Mucosa of descending colon (tissue), 3 donors: Measurements from ENCODE around the gene DRAM2. TPM values are rescaled to one million over a fixed set of nuclear protein-coding genes. Genes with fewer than 3 reads are reported as not detected.

ENCODE experiments used
- ATAC-seq: fragments of 200-7000 bp; cut with Tn5 transposase; one replicate; pipeline ENCODE4 v1.9.1; 2020; ENCODE audit warnings: mild to moderate bottlenecking, moderate library complexity
- DNase-seq, 3 donors: peaks; one replicate each; pipeline ENCODE4 v3.0.0-alpha.2; 2020
- H3K36me3 ChIP-seq: fragments of 200-600 bp; one replicate; pipeline ENCODE4 v1.8.0; 2021; ENCODE audit warnings: low read depth, mild to moderate bottlenecking
- H3K4me1 ChIP-seq: fragments of 200-600 bp; one replicate; pipeline ENCODE4 v1.8.0; 2021; ENCODE audit warnings: low read depth, mild to moderate bottlenecking
- H3K4me3 ChIP-seq: fragments of 200-600 bp; one replicate; pipeline ENCODE4 v1.8.0; 2021; ENCODE audit warnings: mild to moderate bottlenecking
- H3K9me3 ChIP-seq: fragments of 200-600 bp; one replicate; pipeline ENCODE4 v1.8.0; 2021; ENCODE audit warnings: mild to moderate bottlenecking
- CTCF ChIP-seq: fragments of 200-600 bp; IDR thresholded peaks from one replicate; pipeline ENCODE4 v1.8.0; 2022; ENCODE audit warnings: antibody characterized with exemption, mild to moderate bottlenecking
- intact Hi-C, 2 donors: fragments of 100-400 bp; cut with DNase I in 1 of 2; cut with micrococcal nuclease in 1 of 2; formaldehyde crosslinking; loops; one replicate each; pipeline versions ENCODE4 v1.11.0 to v1.11.1; 2022; cut with DNase I, micrococcal nuclease
- long read RNA-seq, 2 donors: library from polyadenylated mRNA; unstranded; transcript quantifications; one replicate each; pipeline ENCODE4 v2.0.0, GENCODE V29; 2019 to 2021
- total RNA-seq, 3 donors: library from RNA; stranded (reverse); fragmentation: NEBNext Ultra II Directional in 2 of 3; extraction: Animal tissue kit (Norgen Biotek cat#: 25700) in 2 of 3; gene quantifications; one replicate each; pipeline versions ENCODE4 v1.2.1 to v1.2.4, GENCODE V29; 2021 to 2023
- donor health status: DM: no; HTN: no; CAD: no; lungs with moderate emphysema.
- donor health status: DM: no; HTN: no; CAD: no.
- donor health status: DM: no; HTN: yes; CAD: no.

Gene DRAM2
- 10 to 100 TPM; 44.2 to 52.3 (median 48.5) TPM for total RNA-seq
- long read RNA-seq, donor 1, partial matches to known transcripts, result 1 of 43 reads
- long read RNA-seq, donor 1, other reads (novel, unspliced or antisense), result 40 of 43 reads
- long read RNA-seq, donor 2, partial matches to known transcripts, result 1 of 48 reads
- long read RNA-seq, donor 2, other reads (novel, unspliced or antisense), result 46 of 48 reads

- intact Hi-C loops, result no loop called here
- Histone ChIP-seq H3K4me1 (peaks cover 23% of the 10 kb centered on the region), H3K4me3 (peak within 1 kb of the TSS; percentile 78), H3K36me3 (no peaks in the 10 kb centered on the region), H3K9me3 (no peaks in the 10 kb centered on the region)
- DNase-seq, result peak; percentile 92 to 100 (median 94)
- ATAC-seq, result peak; percentile 98
- TF ChIP-seq CTCF, result no peak
These were observed at the start of gene DRAM2, which contains the start of gene CEPT1 for GRCh38 chr1:111139956-111140679. Gene DRAM2 (minus strand): TSS chr1:111140093. CDS start chr1:111131554, 8,539 bp downstream. Gene CEPT1 (plus strand): TSS chr1:111140223. CDS start chr1:111147715, 7,492 bp downstream.

GRCh38 chr1:111184663-111185062 lies 44.8 kb upstream of the DRAM2 start:
- Histone ChIP-seq H3K4me1 (no peaks in the 10 kb centered on the region), H3K4me3 (no peak overlapping the region), H3K36me3 (peaks cover 5% of the 10 kb centered on the region), H3K9me3 (no peaks in the 10 kb centered on the region)
- ATAC-seq (no peak), DNase-seq (no peak)
- no peak for TF ChIP-seq CTCF
- intact Hi-C loops, result no loop called here

- peaks cover 5% of the 10 kb centered on the region for H3K36me3 ChIP-seq
- DNase-seq (no peak), ATAC-seq (peak; percentile 66)
- no peaks in the 10 kb centered on the region for H3K9me3 ChIP-seq
- no peak for TF ChIP-seq CTCF
- intact Hi-C loops, result no loop called here
- no peak overlapping the region for H3K4me3 ChIP-seq
- no peaks in the 10 kb centered on the region for H3K4me1 ChIP-seq
These were observed 43.6 kb upstream of the DRAM2 start for GRCh38 chr1:111183308-111184069.

- no peak overlapping the region for H3K4me3 ChIP-seq
- intact Hi-C loops, result no loop called here
- H3K36me3 ChIP-seq, result no peaks in the 10 kb centered on the region
- TF ChIP-seq CTCF, result no peak
- DNase-seq (no peak), ATAC-seq (peak; percentile 68)
- H3K9me3 ChIP-seq, result no peaks in the 10 kb centered on the region
- H3K4me1 ChIP-seq, result no peaks in the 10 kb centered on the region
These were observed 42.2 kb upstream of the DRAM2 start for GRCh38 chr1:111182052-111182451.

GRCh38 chr1:111179968-111180533 lies 40.2 kb upstream of the DRAM2 start:
- Histone ChIP-seq H3K36me3 (no peaks in the 10 kb centered on the region), H3K4me1 (no peaks in the 10 kb centered on the region), H3K4me3 (no peak overlapping the region), H3K9me3 (no peaks in the 10 kb centered on the region)
- intact Hi-C loops, result no loop called here
- ATAC-seq, result peak; percentile 60
- no peak for TF ChIP-seq CTCF
- no peak for DNase-seq
